IPS-18c (cell line): Measurements from ENCODE around the gene GRID1.

Experiments used
- H3K4me3 ChIP-seq: 2 replicates; pipeline ENCODE4 v1.7.0; 2013; ENCODE audit warnings: low read depth, mild to moderate bottlenecking, low read length, moderate library complexity; ENCODE audit not compliant: insufficient read depth
- H3K9me3 ChIP-seq: one replicate; pipeline ENCODE4 v1.6.1; 2013; ENCODE audit warnings: mild to moderate bottlenecking, low read length, moderate library complexity; ENCODE audit not compliant: control insufficient read depth, insufficient read depth

The GRID1 gene

DNA sequence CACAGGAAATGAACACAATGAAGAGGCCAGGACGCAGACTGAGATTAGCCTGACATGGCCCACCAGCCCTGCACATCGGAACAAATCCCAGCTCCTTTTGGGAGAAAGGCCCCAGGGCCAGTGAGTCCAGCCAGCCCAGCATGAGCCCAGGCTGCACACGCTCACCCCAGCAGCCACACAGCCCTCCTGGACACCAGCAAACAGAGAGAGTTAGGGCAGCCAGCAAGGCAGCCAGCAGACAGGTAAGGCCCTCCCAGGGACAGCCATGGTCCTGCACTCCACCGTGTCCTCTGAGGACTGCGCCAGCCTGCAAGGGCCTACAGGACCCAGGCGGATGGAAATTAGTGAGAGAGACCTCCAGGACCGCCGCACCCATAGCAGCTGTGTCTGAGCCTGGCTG is 8.1 kb upstream of the GRID1 start:
- Histone ChIP-seq H3K9me3 (no peaks in the 10 kb centered on the region), H3K4me3 (no peak overlapping the region)

DNA sequence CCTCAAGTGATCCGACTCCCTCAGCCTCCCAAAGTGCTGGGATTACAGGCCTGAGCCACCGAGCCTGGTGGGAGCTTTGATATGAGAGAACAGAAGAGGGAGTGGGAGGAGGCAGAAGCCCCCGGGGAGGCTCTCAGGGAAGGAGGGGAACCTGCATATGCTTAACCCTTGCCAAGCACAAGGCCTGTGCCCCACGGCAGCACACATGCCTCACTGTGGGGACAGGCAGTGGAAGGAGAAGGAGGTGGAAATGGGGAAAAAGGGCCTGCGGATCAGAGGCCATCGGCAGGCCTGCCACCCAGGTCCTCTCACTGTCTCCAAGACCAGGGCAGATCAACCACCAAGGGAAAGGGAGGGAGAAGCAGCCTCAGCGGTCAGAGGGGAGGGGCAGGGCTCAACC is 7.2 kb upstream of the GRID1 start:
- H3K4me3 ChIP-seq = no peak overlapping the region
- H3K9me3 ChIP-seq = no peaks in the 10 kb centered on the region

DNA sequence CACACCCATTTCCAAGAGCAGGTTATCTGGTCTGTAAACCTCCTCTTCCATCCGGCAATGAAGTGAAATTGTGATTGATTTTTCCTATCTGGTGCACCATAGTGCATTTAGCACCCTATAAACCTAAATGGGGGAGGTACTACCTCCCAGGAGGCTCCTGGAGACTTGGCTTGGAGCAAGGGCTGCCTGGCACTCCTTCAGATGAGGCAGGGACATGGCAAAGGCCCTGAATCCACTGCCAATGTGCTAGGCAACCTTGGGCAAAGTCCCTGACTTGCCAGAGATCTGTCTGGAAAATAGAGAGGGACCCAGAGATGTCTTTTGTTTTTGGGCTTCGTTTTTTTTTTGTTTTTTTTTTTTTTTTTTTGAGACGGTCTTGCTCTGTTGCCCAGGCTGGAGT is 6.7 kb upstream of the GRID1 start:
- no peak overlapping the region for H3K4me3 ChIP-seq
- no peaks in the 10 kb centered on the region for H3K9me3 ChIP-seq

- Histone ChIP-seq H3K4me3 (no peak overlapping the region), H3K9me3 (no peaks in the 10 kb centered on the region)
Observed at GRCh38 chr10:86372784-86373239, 6.2 kb upstream of the GRID1 start.

GRCh38 chr10:86372119-86372783 is 5.7 kb upstream of the GRID1 start:
- H3K9me3 ChIP-seq = no peaks in the 10 kb centered on the region
- H3K4me3 ChIP-seq = no peak overlapping the region

GRCh38 chr10:86371691-86372090 is 5.1 kb upstream of the GRID1 start:
- H3K9me3 ChIP-seq = no peaks in the 10 kb centered on the region
- no peak overlapping the region for H3K4me3 ChIP-seq

DNA sequence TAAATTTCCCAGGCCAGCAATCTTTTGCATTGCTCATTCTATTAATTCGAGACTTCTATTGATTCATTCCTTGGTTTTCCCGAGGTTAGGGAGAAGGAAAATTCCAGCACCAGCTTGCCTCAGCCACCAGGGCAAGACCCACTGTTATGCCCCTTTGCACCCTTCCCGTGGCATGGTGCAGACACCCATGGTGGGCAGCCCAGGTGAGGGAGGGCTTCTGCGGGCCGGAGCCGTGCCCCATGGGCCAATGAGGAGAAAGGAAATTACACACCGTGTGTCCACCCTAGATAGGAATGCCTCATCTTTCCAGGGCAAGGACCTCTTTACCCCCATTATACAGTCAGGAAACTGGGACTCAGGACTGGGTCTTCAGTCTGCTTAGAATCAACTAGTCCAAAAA is 4.5 kb upstream of the GRID1 start:
- H3K4me3 ChIP-seq = no peak overlapping the region
- no peaks in the 10 kb centered on the region for H3K9me3 ChIP-seq

DNA sequence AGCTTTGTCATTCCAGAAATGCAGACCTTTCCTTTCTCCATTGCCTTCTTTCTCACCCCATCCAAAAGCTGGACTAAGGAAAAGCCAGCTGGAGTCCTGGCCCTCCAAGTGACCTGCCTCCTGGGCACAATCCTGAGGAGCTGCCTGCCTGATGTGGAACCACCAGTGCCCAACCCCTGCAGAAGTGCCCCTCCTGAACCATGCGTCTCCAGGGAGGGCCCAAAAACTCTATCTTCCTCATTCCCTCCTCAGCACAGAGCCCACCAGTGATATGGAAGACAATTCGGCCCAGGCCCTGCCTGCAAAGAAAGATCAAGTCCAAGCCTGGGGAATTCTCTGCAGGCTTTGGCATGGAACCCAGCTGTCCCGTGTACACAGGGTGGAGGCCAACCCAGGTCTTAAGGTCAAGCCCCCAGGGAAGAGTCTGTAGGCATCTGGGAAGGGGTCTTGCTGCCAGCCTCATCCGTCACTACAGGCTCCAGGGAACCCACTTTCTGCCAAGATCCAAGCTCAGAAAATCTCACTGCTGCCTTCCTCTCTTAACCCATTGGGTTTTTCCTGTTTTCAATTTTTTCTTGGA is 3.5 kb upstream of the GRID1 start:
- Histone ChIP-seq H3K4me3 (no peak overlapping the region), H3K9me3 (no peaks in the 10 kb centered on the region)

GRCh38 chr10:86368987-86369386 is 2.4 kb upstream of the GRID1 start:
- Histone ChIP-seq H3K9me3 (no peaks in the 10 kb centered on the region), H3K4me3 (no peak overlapping the region)

DNA sequence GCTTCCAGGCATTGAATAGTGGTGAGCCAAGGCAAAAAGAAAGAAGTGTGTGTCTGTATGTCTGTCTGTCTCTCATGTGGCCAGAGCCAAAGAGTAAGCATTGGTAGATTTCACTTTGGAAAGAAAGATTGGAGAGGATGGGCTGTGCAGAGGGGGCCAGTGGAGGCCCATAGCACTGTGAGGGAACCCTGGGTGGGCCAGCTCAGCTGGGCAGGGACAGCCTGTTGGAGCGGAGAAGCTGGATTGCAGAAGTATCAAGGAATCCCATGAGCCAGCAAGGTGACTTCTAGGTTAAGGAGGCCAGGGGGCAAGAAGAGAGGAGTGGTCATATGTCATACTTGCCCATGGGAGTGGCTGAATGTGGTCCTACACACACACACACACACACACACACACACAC is 1.5 kb upstream of the GRID1 start:
- Histone ChIP-seq H3K9me3 (no peaks in the 10 kb centered on the region), H3K4me3 (no peak overlapping the region)

DNA sequence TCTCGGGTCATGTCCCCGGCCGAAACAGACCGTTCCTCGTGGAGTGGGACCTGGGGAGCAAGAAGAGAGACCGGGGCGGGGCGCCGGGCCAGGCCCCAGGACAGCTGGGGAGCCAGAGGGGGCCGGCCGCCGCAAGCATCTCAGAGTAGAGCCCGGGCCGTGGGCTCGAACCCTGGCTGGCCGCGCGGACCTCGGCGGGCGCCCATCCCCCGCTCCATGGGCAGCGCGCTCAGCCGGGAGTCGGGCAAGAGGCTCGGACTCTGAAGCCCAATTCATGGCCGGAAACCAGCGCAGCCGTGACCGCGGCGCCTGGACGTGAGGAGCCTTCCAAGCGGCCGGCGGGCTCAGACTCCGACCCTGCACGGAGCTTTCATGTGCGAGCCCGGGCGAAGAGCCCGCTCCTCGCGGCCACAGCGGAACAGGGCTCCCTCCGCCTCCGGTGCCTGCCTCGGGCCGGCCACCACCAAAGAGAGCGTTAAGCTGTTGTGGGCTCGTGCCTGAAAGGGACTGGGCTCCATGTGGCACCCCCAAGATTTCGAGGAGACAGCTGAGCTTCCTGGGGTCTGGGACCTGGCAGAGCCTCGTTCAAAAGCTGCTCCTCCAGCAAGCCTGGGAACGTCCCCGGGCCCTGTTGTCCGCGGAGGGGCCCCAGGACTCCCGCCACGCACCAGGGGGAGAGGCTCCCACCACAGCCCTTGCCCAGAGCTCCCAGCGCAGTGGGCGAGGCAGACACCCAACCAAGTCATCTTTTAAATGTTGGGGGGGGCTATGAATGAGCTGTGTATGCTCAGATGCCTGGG is 757 bp upstream of the GRID1 start:
- peak overlapping the region; percentile 53 for H3K4me3 ChIP-seq
- no peaks in the 10 kb centered on the region for H3K9me3 ChIP-seq

DNA sequence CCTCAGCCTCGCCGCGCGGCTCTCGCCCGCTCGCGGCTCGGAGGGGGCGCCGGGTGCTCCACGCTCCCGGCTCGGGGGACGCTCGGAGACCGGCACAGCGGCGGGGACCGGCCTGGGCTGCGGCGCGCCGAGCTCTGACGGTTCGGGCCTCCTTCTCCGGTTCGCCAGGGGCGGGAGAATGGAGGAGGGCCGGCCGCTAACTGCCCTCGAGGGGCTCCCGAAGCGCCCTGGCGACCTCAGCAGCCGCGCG is 232 bp upstream of the GRID1 start:
- peak overlapping the region; percentile 53 for H3K4me3 ChIP-seq
- no peaks in the 10 kb centered on the region for H3K9me3 ChIP-seq

DNA sequence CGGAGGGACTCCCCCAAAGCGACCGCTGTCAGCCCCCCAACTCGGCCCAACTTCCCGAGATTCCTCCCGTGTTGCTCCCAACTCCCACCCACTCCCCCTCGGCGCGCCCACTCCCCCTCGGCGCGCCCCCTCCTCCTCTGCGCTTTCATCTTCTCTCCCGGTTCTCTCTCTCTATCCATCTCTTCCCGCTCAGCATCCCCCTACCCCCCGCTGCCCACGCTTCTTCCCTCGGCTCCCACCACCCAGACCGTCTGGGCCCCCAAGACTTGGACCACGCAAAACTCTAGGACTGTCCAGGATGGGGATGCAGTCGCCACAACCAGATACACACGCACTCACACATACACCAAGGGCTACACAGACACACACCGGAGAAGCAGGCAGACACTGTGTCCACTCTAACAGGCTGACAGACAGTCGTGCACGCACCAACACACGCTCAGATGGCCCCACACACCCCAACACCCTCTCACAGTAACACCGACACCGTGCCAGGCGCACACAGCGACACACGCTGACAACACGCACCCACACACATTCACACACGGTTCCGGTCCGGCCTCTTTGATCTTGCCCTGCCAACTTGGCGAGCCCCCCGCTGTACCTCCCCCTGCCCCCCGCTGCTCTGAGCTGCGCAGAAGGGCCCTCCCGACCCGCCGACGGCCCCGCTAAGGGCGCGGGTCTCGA is 1.1 kb downstream of the GRID1 start:
- no peaks in the 10 kb centered on the region for H3K9me3 ChIP-seq
- peak overlapping the region; percentile 40 for H3K4me3 ChIP-seq

DNA sequence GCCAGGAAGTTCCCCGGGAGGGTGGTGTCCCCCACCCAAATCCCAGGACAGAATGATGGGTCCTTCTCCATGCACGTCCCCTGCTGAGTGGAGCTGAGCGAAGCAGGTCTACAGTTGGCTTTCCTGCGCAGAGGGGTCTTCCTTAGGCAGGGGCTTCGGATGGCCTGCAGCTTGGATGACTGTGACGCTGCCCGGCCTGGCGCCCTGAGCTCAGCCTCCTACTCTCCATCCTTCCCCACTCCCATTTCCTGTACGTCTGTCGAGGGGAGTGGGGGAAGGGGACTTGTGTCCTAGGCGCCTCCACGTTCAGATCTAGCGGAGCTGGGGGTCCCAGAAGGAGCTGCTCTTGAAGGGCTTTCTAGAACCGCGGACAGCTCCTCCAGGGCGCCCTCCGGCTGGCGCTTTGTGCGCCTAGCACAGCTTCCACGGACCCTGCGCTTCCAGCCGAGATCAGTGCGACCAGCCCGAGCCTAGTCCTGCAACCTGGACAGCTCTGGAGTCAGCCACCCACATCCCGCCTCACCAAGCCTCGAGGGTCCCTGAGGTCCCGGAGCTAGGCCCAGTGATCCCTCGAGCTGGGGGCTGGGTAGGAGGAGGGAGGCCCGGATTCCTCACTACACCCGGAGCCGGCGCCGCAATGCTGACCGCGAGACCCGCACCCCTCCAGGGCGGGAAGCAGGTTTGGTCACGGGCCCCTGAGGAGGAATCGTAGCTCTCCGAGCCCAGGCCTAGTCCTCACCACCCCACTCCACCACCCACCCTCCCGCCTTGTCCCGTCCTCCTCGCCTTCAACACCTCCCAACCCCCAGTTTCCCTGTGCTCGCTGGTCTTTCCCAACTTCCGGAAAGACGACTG is 1.9 kb downstream of the GRID1 start:
- H3K4me3 ChIP-seq = peak overlapping the region; percentile 46
- no peaks in the 10 kb centered on the region for H3K9me3 ChIP-seq

- Histone ChIP-seq H3K4me3 (peak overlapping the region; percentile 52), H3K9me3 (no peaks in the 10 kb centered on the region)
Observed at GRCh38 chr10:86363833-86364490, 2.6 kb downstream of the GRID1 start.

DNA sequence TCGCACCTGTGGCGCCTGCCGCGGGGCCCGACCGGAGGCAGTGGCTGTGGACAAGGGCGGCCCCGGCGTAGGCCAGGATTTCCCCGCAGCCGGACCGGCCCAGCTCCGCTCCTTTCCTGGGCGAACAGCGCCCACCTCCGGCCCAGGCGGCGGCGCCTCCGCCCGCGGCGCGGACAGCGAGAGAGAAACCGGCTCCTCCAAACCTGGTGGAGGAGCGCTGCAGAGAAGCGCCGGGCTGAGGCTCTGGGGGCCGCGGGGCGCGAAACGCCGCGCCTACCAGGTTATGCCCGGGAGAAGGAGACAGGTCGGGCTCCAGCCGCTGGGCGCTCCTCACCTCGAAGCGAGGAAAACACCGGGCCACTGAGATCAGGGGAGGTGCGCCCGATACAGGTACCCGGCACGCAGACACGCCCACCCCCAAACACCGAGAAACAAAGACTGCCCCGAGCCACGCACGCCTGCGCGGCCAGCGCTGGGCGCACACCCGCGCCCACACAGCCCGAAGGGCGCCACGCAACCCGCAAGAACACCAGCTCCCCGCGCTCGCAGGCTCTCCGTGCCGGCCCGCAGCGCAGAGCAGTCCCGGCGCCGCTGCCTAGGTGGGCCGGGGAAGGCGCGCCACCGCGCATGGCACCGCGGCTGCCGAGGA is 3.3 kb downstream of the GRID1 start:
- Histone ChIP-seq H3K9me3 (no peaks in the 10 kb centered on the region), H3K4me3 (peak overlapping the region; percentile 52)
